ENCODE measurements around the gene CAPZA1. TPM values are rescaled to one million over a fixed set of nuclear protein-coding genes. Genes with fewer than 3 reads are reported as not detected.
A peak's percentile ranks its signal among the peaks of the same experiment; 100 is the strongest.

CAPZA1 gene
- total and polyA plus RNA-seq, 4 donors = 28.6 to 74.8 (median 48.9) TPM

GRCh38 chr1:112701227-112702066 lies 81.8 kb downstream of the CAPZA1 start:
- Histone ChIP-seq H3K27me3 (ENCODE audit: control insufficient read depth in 4 of 4, insufficient read depth in 4 of 4, low read length in 3 of 4) (no peaks in the 10 kb centered on the region), H3K4me1 (ENCODE audit: control insufficient read depth in 4 of 4, insufficient read depth in 4 of 4, low read length in 3 of 4) (peaks cover 25 to 61% (median 50%) of the 10 kb centered on the region in 4 donors), H3K9ac (ENCODE audit: low read depth in 1 of 2, low read length in 2 of 2) (no peak overlapping the region), H3K9me3 (ENCODE audit: control insufficient read depth in 4 of 4, low read length in 3 of 4) (no peaks in the 10 kb centered on the region), H3K27ac (ENCODE audit: low read depth in 1 of 2, low read length in 2 of 2) (peak overlapping the region; percentile 74 to 75), H3K36me3 (ENCODE audit: control insufficient read depth in 4 of 4, insufficient read depth in 3 of 4, low read depth in 1 of 4, low read length in 3 of 4) (peaks cover 0 to 5% (median 1%) of the 10 kb centered on the region in 4 donors), H3K4me3 (ENCODE audit: low read depth in 1 of 3, low read length in 3 of 3) (no peak overlapping the region)
- WGBS = 83% methylated on average over 17 of the region's 17 CpGs
- TF ChIP-seq NR2F2 (IDR thresholded peaks at IDR 0.05) (no peak), FOXA1 (IDR thresholded peaks at IDR 0.05) (no peak), SP1 (IDR thresholded peaks at IDR 0.05) (no peak), HNF4G (IDR thresholded peaks at IDR 0.05) (no peak), HNF4A (conservative IDR thresholded peaks at IDR 0.05) (no peak), MAX (IDR thresholded peaks at IDR 0.05) (no peak), FOXA2 (IDR thresholded peaks at IDR 0.05) (no peak), RAD21 (IDR thresholded peaks at IDR 0.05) (no peak), JUND (IDR thresholded peaks at IDR 0.05) (no peak), TAF1 (conservative IDR thresholded peaks at IDR 0.05) (no peak), GABPA (IDR thresholded peaks at IDR 0.05 in 1 of 2, conservative IDR thresholded peaks at IDR 0.05 in 1 of 2) (no peak), REST (IDR thresholded peaks at IDR 0.05) (no peak), CTCF (IDR thresholded peaks at IDR 0.05; ENCODE audit: low read depth, low read length, missing input control) (no peak), ATF3 (IDR thresholded peaks at IDR 0.05) (no peak), RXRA (IDR thresholded peaks at IDR 0.05) (no peak), ZBTB33 (IDR thresholded peaks at IDR 0.05) (no peak), EGR1 (IDR thresholded peaks at IDR 0.05; ENCODE audit: low read depth in 2 of 2) (no peak), YY1 (IDR thresholded peaks at IDR 0.05) (no peak)
- no peak for DNase-seq (ENCODE audit: low spot score)
